Smooth muscle cell (in vitro differentiated cells): ENCODE data around the gene KRT33B. TPM values are rescaled to one million over a fixed set of nuclear protein-coding genes. Genes with fewer than 3 reads are reported as not detected.

Experiments used
- DNase-seq: peaks from one replicate; lab custom pipeline; 2025; ENCODE audit not compliant: unreplicated experiment; lab: John Stamatoyannopoulos, UW
- H2AFZ ChIP-seq: fragments of 200-600 bp; sonication (generic); 2 replicates; pipeline ENCODE4 v1.6.0; 2016; ENCODE audit warnings: antibody characterized with exemption, low read depth, mild to moderate bottlenecking
- H3F3A ChIP-seq: fragments of 200-600 bp; sonication (generic); 2 replicates; pipeline ENCODE4 v1.6.0; 2017; ENCODE audit warnings: antibody characterized with exemption, low read depth
- H3K27ac ChIP-seq: fragments of 200-600 bp; sonication (generic); 2 replicates; pipeline ENCODE4 v1.5.1; 2016; ENCODE audit warnings: low read depth, mild to moderate bottlenecking
- H3K27me3 ChIP-seq: fragments of 200-600 bp; sonication (generic); 2 replicates; pipeline ENCODE4 v1.6.1; 2016; ENCODE audit warnings: low read depth, mild to moderate bottlenecking
- H3K36me3 ChIP-seq: fragments of 200-600 bp; sonication (generic); 2 replicates; pipeline ENCODE4 v1.5.1; 2016; ENCODE audit warnings: low read depth
- H3K4me1 ChIP-seq: fragments of 200-600 bp; sonication (generic); 2 replicates; pipeline ENCODE4 v1.5.1; 2016; ENCODE audit warnings: low read depth
- H3K4me2 ChIP-seq: fragments of 200-600 bp; sonication (generic); 2 replicates; pipeline ENCODE4 v1.6.0; 2016; ENCODE audit warnings: mild to moderate bottlenecking
- H3K4me3 ChIP-seq: fragments of 200-600 bp; sonication (generic); 2 replicates; pipeline ENCODE4 v1.5.1; 2016; ENCODE audit warnings: mild to moderate bottlenecking
- H3K79me2 ChIP-seq: fragments of 200-600 bp; sonication (generic); 2 replicates; pipeline ENCODE4 v1.6.0; 2016; ENCODE audit warnings: low read depth, mild to moderate bottlenecking
- H3K9ac ChIP-seq: fragments of 200-600 bp; sonication (generic); 2 replicates; pipeline ENCODE4 v1.6.0; 2016; ENCODE audit warnings: low read depth
- H3K9me3 ChIP-seq: fragments of 200-600 bp; sonication (generic); replicated peaks from 2 replicates; pipeline ENCODE4 v1.5.1; 2016; ENCODE audit warnings: low read depth
- H4K20me1 ChIP-seq: fragments of 200-600 bp; sonication (generic); 2 replicates; pipeline ENCODE4 v1.6.0; 2016; ENCODE audit warnings: low read depth
- CTCF ChIP-seq: fragments of 200-600 bp; sonication (generic); IDR thresholded peaks from 2 replicates; pipeline ENCODE4 v1.5.1; 2017; ENCODE audit warnings: borderline replicate concordance, mild to moderate bottlenecking, antibody characterized with exemption; ENCODE audit not compliant: insufficient read depth, poor library complexity, severe bottlenecking
- WGBS: methylation state at CpG from one replicate; pipeline ENCODE4 v1.1.7; 2016; ENCODE audit warnings: low lambda C conversion rate; 5-methylcytosine and 5-hydroxymethylcytosine counted together
- polyA plus RNA-seq: library from polyadenylated mRNA; unstranded; fragments of >200 nt; fragmentation: Nextera tagmentation; extraction: Ambion mirVana; gene quantifications from 2 replicates; pipeline ENCODE4 v1.2.1, GENCODE V29; 2016
- total RNA-seq: library from RNA; depleted of rRNA; stranded (reverse); fragments of >200 nt; gene quantifications from 2 replicates; pipeline ENCODE4 v1.2.3, GENCODE V29; 2014

The KRT33B gene
- total and polyA plus RNA-seq, 2 experiments from 2014 or later, result 1.1 to 2.7 TPM

GRCh38 chr17:41315814-41316445 is 53.7 kb downstream of the KRT33B start:
- Histone ChIP-seq H2AFZ (no peak overlapping the region), H3K27ac (no peak overlapping the region), H3K4me3 (no peak overlapping the region)

GRCh38 chr17:41315204-41315794 is 54.3 kb downstream of the KRT33B start, which contains the start of gene KRTAP17-1:
TSS of gene KRTAP17-1 (minus strand) at chr17:41315710. CDS start at chr17:41315650, 60 bp downstream.
- Histone ChIP-seq H3K4me2 (no peak within 1 kb of the TSS), H3K27ac (no peak within 1 kb of the TSS)

More at GRCh38 chr17:41315814-41316445, 53.7 kb downstream of the KRT33B start:
- Histone ChIP-seq H3K4me2 (no peak overlapping the region), H3K36me3 (no peaks in the 10 kb centered on the region), H3K27me3 (peaks cover 11% of the 10 kb centered on the region), H3F3A (no peaks in the 10 kb centered on the region), H3K79me2 (no peaks in the 10 kb centered on the region), H3K9ac (no peak overlapping the region), H3K9me3 (no peaks in the 10 kb centered on the region), H4K20me1 (no peaks in the 10 kb centered on the region), H3K4me1 (no peaks in the 10 kb centered on the region)
- TF ChIP-seq CTCF, result no peak
- WGBS, result 89% methylated on average over 17 of the region's 17 CpGs
- no peak for DNase-seq

More at GRCh38 chr17:41315204-41315794, 54.3 kb downstream of the KRT33B start, which contains the start of gene KRTAP17-1:
- Histone ChIP-seq H3K36me3 (no peaks in the 10 kb centered on the region), H3K9ac (no peak within 1 kb of the TSS), H3K4me3 (no peak within 1 kb of the TSS), H2AFZ (no peak within 1 kb of the TSS), H3K4me1 (no peaks in the 10 kb centered on the region), H3F3A (no peaks in the 10 kb centered on the region), H3K27me3 (peaks cover 11% of the 10 kb centered on the region), H3K79me2 (no peaks in the 10 kb centered on the region), H3K9me3 (no peaks in the 10 kb centered on the region), H4K20me1 (no peaks in the 10 kb centered on the region)
- 94% methylated on average over 20 of the region's 24 CpGs for WGBS
- TF ChIP-seq CTCF, result no peak
- DNase-seq, result no peak

Other genes with a start within 250 kb of the KRT33B start
Only the 30 nearest of the 32 such genes appear.
- gene KRTAP4-6, start 229.3 kb downstream of the KRT33B start, total RNA-seq, result not detected in 2 replicates
- gene KRTAP4-6, start 229.3 kb downstream of the KRT33B start, polyA plus RNA-seq, result not detected in 2 replicates
- gene KRTAP4-5, start 220.0 kb downstream of the KRT33B start, total RNA-seq, result not detected in 2 replicates
- not detected in 2 replicates for gene KRTAP4-5, start 220.0 kb downstream of the KRT33B start, polyA plus RNA-seq
- gene KRTAP4-4, start 209.1 kb downstream of the KRT33B start, total RNA-seq, result not detected in 2 replicates
- not detected in 2 replicates for gene KRTAP4-4, start 209.1 kb downstream of the KRT33B start, polyA plus RNA-seq
- gene KRTAP4-3, start 201.6 kb downstream of the KRT33B start, total RNA-seq, result not detected in 2 replicates
- not detected in 2 replicates for gene KRTAP4-3, start 201.6 kb downstream of the KRT33B start, polyA plus RNA-seq
- gene KRTAP4-2, start 191.6 kb downstream of the KRT33B start, total RNA-seq, result not detected in 2 replicates
- not detected in 2 replicates for gene KRTAP4-2, start 191.6 kb downstream of the KRT33B start, polyA plus RNA-seq
- not detected in 2 replicates for gene KRTAP4-1, start 184.9 kb downstream of the KRT33B start, total RNA-seq
- not detected in 2 replicates for gene KRTAP4-1, start 184.9 kb downstream of the KRT33B start, polyA plus RNA-seq
- gene KRTAP9-1, start 179.9 kb downstream of the KRT33B start, total RNA-seq, result not detected in 2 replicates
- gene KRTAP9-1, start 179.9 kb downstream of the KRT33B start, polyA plus RNA-seq, result not detected in 2 replicates
- gene KRTAP9-2, start 143.2 kb downstream of the KRT33B start, total RNA-seq, result not detected in 2 replicates
- not detected in 2 replicates for gene KRTAP9-2, start 143.2 kb downstream of the KRT33B start, polyA plus RNA-seq
- gene KRTAP9-3, start 137.4 kb downstream of the KRT33B start, total RNA-seq, result not detected in 2 replicates
- not detected in 2 replicates for gene KRTAP9-3, start 137.4 kb downstream of the KRT33B start, polyA plus RNA-seq
- gene KRTAP9-8, start 131.8 kb downstream of the KRT33B start, total RNA-seq, result not detected in 2 replicates
- not detected in 2 replicates for gene KRTAP9-8, start 131.8 kb downstream of the KRT33B start, polyA plus RNA-seq
- not detected in 2 replicates for gene KRTAP9-4, start 120.1 kb downstream of the KRT33B start, total RNA-seq
- gene KRTAP9-4, start 120.1 kb downstream of the KRT33B start, polyA plus RNA-seq, result not detected in 2 replicates
- not detected in 2 replicates for gene KRTAP9-9, start 114.4 kb downstream of the KRT33B start, total RNA-seq
- gene KRTAP9-9, start 114.4 kb downstream of the KRT33B start, polyA plus RNA-seq, result not detected in 2 replicates
- not detected in 2 replicates for gene KRTAP9-6, start 104.4 kb downstream of the KRT33B start, total RNA-seq
- not detected in 2 replicates for gene KRTAP9-6, start 104.4 kb downstream of the KRT33B start, polyA plus RNA-seq
- gene KRTAP9-7, start 94.1 kb downstream of the KRT33B start, total RNA-seq, result not detected in 2 replicates
- not detected in 2 replicates for gene KRTAP9-7, start 94.1 kb downstream of the KRT33B start, polyA plus RNA-seq
- not detected in 2 replicates for gene KRTAP29-1, start 67.0 kb downstream of the KRT33B start, total RNA-seq
- gene KRTAP29-1, start 67.0 kb downstream of the KRT33B start, polyA plus RNA-seq, result not detected in 2 replicates
- not detected in 2 replicates for gene KRTAP16-1, start 60.5 kb downstream of the KRT33B start, total RNA-seq
- not detected in 2 replicates for gene KRTAP16-1, start 60.5 kb downstream of the KRT33B start, polyA plus RNA-seq
- gene KRTAP17-1, start 54.1 kb downstream of the KRT33B start, total RNA-seq, result not detected in 2 replicates
- not detected in 2 replicates for gene KRTAP17-1, start 54.1 kb downstream of the KRT33B start, polyA plus RNA-seq
- gene KRT33A, start 19.0 kb downstream of the KRT33B start, total RNA-seq, result 0.09 TPM in 1 of 2 replicates, not detected in the other
- not detected in 2 replicates for gene KRT33A, start 19.0 kb downstream of the KRT33B start, polyA plus RNA-seq
- gene KRT34, start 12.5 kb upstream of the KRT33B start, total RNA-seq, result 18.6 and 23.1 TPM in 2 replicates
- gene KRT34, start 12.5 kb upstream of the KRT33B start, polyA plus RNA-seq, result 5.3 and 8.5 TPM in 2 replicates
- gene KRT31, start 27.8 kb upstream of the KRT33B start, total RNA-seq, result not detected in 2 replicates
- gene KRT31, start 27.8 kb upstream of the KRT33B start, polyA plus RNA-seq, result not detected in 2 replicates
- gene KRT37, start 54.8 kb upstream of the KRT33B start, total RNA-seq, result 0.18 and 0.40 TPM in 2 replicates
- gene KRT37, start 54.8 kb upstream of the KRT33B start, polyA plus RNA-seq, result not detected in 2 replicates
- gene KRT38, start 71.2 kb upstream of the KRT33B start, total RNA-seq, result not detected in 2 replicates
- gene KRT38, start 71.2 kb upstream of the KRT33B start, polyA plus RNA-seq, result not detected in 2 replicates
- gene KRT32, start 97.6 kb upstream of the KRT33B start, total RNA-seq, result not detected in 2 replicates
- not detected in 2 replicates for gene KRT32, start 97.6 kb upstream of the KRT33B start, polyA plus RNA-seq
- gene KRT35, start 111.3 kb upstream of the KRT33B start, total RNA-seq, result not detected in 2 replicates
- gene KRT35, start 111.3 kb upstream of the KRT33B start, polyA plus RNA-seq, result not detected in 2 replicates
- gene KRT36, start 120.1 kb upstream of the KRT33B start, total RNA-seq, result 0.09 and 1.1 TPM in 2 replicates
- not detected in 2 replicates for gene KRT36, start 120.1 kb upstream of the KRT33B start, polyA plus RNA-seq
- 3.7 and 5.2 TPM in 2 replicates for gene KRT13, start 135.8 kb upstream of the KRT33B start, total RNA-seq
- 1.7 and 3.8 TPM in 2 replicates for gene KRT13, start 135.8 kb upstream of the KRT33B start, polyA plus RNA-seq
- 0.49 and 1.7 TPM in 2 replicates for gene KRT15, start 149.1 kb upstream of the KRT33B start, total RNA-seq
- gene KRT15, start 149.1 kb upstream of the KRT33B start, polyA plus RNA-seq, result 0.93 and 1.3 TPM in 2 replicates
- gene KRT19, start 158.5 kb upstream of the KRT33B start, total RNA-seq, result 539 and 722 TPM in 2 replicates
- 454 and 1,762 TPM in 2 replicates for gene KRT19, start 158.5 kb upstream of the KRT33B start, polyA plus RNA-seq
- 0.22 and 1.3 TPM in 2 replicates for gene KRT9, start 202.2 kb upstream of the KRT33B start, total RNA-seq
- gene KRT9, start 202.2 kb upstream of the KRT33B start, polyA plus RNA-seq, result not detected in 2 replicates
- 235 and 348 TPM in 2 replicates for gene KRT14, start 217.1 kb upstream of the KRT33B start, total RNA-seq
- gene KRT14, start 217.1 kb upstream of the KRT33B start, polyA plus RNA-seq, result 193 and 492 TPM in 2 replicates